HCT116 (cell line): ENCODE results near the gene CLDN5. TPM values are rescaled to one million over a fixed set of nuclear protein-coding genes. Genes with fewer than 3 reads are reported as not detected.
A peak's percentile ranks its signal among the peaks of the same experiment; 100 is the strongest.

ENCODE experiments used
- ATAC-seq: fragments of 200-7000 bp; cut with Tn5 transposase; 2 replicates; pipeline ENCODE4 v1.9.1; 2020; ENCODE audit warnings: mild to moderate bottlenecking, moderate library complexity
- BruUV-seq: library from RNA; stranded (reverse); fragments of 400-500 nt; replicated peaks from 2 replicates; lab custom pipeline; 2021; lab: Mats Ljungman, UMichigan
- CTCF ChIA-PET: fragments of 300-600 bp; sonication (Branson Sonifier 250); formaldehyde crosslinking; loops from one replicate; lab custom pipeline; 2021; ENCODE audit warnings: antibody characterized with exemption; lab: Charles Lee
- POLR2A ChIA-PET: fragments of 300-600, 350-600 bp; sonication (Branson Sonifier 250); formaldehyde crosslinking; loops from one replicate; lab custom pipeline; 2021; ENCODE audit warnings: antibody characterized with exemption; lab: Charles Lee
- RAD21 ChIA-PET, 2 experiments: fragments of 300-600 bp; sonication (Branson Sonifier 250); formaldehyde crosslinking; loops; one replicate each; lab custom pipeline; 2023; ENCODE audit warnings: low total read pairs in 2 of 2; ENCODE audit not compliant: uncharacterized antibody in 2 of 2, unreplicated experiment in 2 of 2, low non-redundant PET in 1 of 2; lab: Charles Lee
- DNase-seq: peaks from one replicate; pipeline ENCODE4 v3.0.0-alpha.2; 2010; ENCODE audit warnings: low read depth, low spot score
- H2AFZ ChIP-seq: fragments of 200-600 bp; shearing (Covaris generic), sonication (generic); 2 replicates; pipeline ENCODE4 v1.6.1; 2017; ENCODE audit warnings: low read depth, mixed run types, mixed read lengths, antibody characterized with exemption, low read length; ENCODE audit not compliant: poor library complexity, severe bottlenecking
- H3K27ac ChIP-seq: 2 replicates; pipeline ENCODE4 v1.5.1; 2012; ENCODE audit warnings: low read depth, low read length
- H3K27me3 ChIP-seq: fragments of 200-600 bp; sonication (generic); 2 replicates; pipeline ENCODE4 v1.6.1; 2016; ENCODE audit warnings: mixed run types, low read length, mixed read lengths; ENCODE audit not compliant: insufficient read depth
- H3K36me3 ChIP-seq, 2 experiments: fragments of 200-500 bp in 1 of 2; fragments of 200-600 bp in 1 of 2; sonication (Bioruptor generic) in 1 of 2; sonication (generic) in 1 of 2; 2 replicates each; pipeline versions ENCODE4 v1.5.1 to v1.6.1; 2014 to 2016; ENCODE audit warnings: low read length in 2 of 2, inconsistent platforms in 1 of 2, mixed read lengths in 1 of 2, mixed run types in 1 of 2; ENCODE audit not compliant: insufficient read depth in 2 of 2, control insufficient read depth in 1 of 2
- H3K4me1 ChIP-seq, 2 experiments: fragments of 200-600 bp in 1 of 2; sonication (generic) in 1 of 2; 2 replicates each; pipeline versions ENCODE4 v1.5.1 to v1.6.1; 2012 to 2017; ENCODE audit warnings: low read length in 2 of 2, inconsistent platforms in 1 of 2, mild to moderate bottlenecking in 1 of 2, mixed read lengths in 1 of 2, mixed run types in 1 of 2, moderate library complexity in 1 of 2; ENCODE audit not compliant: insufficient read depth in 2 of 2, control insufficient read depth in 1 of 2
- H3K4me2 ChIP-seq: fragments of 200-600 bp; sonication (generic); 2 replicates; pipeline ENCODE4 v1.6.1; 2017; ENCODE audit warnings: mixed run types, low read length, mixed read lengths
- H3K4me3 ChIP-seq, 2 experiments: fragments of 200-600 bp in 1 of 2; sonication (generic) in 1 of 2; replicated peaks in 1 of 2; 2 replicates each; pipeline ENCODE4 v1.5.1; 2011 to 2016; ENCODE audit warnings: low read length in 2 of 2, control low read depth in 1 of 2, low read depth in 1 of 2, mild to moderate bottlenecking in 1 of 2, mixed read lengths in 1 of 2, mixed run types in 1 of 2
- H3K79me2 ChIP-seq: fragments of 200-600 bp; sonication (generic); 2 replicates; pipeline ENCODE4 v1.6.1; 2017; ENCODE audit warnings: mild to moderate bottlenecking, mixed run types, low read length, moderate library complexity, mixed read lengths; ENCODE audit not compliant: insufficient read depth
- H3K9ac ChIP-seq: fragments of 200-600 bp; sonication (generic); 2 replicates; pipeline ENCODE4 v1.6.1; 2016; ENCODE audit warnings: low read length, mixed read lengths
- H3K9me2 ChIP-seq: fragments of 200-600 bp; sonication (generic), shearing (Covaris generic); 2 replicates; pipeline ENCODE4 v1.6.1; 2017; ENCODE audit warnings: mixed run types, mild to moderate bottlenecking, moderate library complexity; ENCODE audit not compliant: insufficient read depth
- H3K9me3 ChIP-seq, 2 experiments: fragments of 200-500 bp in 1 of 2; fragments of 200-600 bp in 1 of 2; sonication (Bioruptor generic) in 1 of 2; sonication (generic) in 1 of 2; 2 replicates each; pipeline ENCODE4 v1.6.1; 2014 to 2017; ENCODE audit warnings: low read length in 2 of 2, mixed read lengths in 2 of 2, inconsistent platforms in 1 of 2, low read depth in 1 of 2, mild to moderate bottlenecking in 1 of 2, mixed run types in 1 of 2, moderate library complexity in 1 of 2; ENCODE audit not compliant: control insufficient read depth in 1 of 2, insufficient read depth in 1 of 2
- H4K20me1 ChIP-seq: fragments of 200-600 bp; sonication (generic), shearing (Covaris generic); 2 replicates; pipeline ENCODE4 v1.6.1; 2017; ENCODE audit warnings: mixed run types, mild to moderate bottlenecking, moderate library complexity; ENCODE audit not compliant: insufficient read depth
- CEBPB ChIP-seq: IDR thresholded peaks from 2 replicates; pipeline ENCODE4 v1.6.1; 2012; ENCODE audit warnings: low read depth
- ELF1 ChIP-seq: IDR thresholded peaks from 2 replicates; pipeline ENCODE4 v1.6.1; 2012; ENCODE audit warnings: low read depth, borderline replicate concordance
- EZH2phosphoT487 ChIP-seq: fragments of 200-600 bp; IDR thresholded peaks from 2 replicates; pipeline ENCODE4 v1.6.1; 2018; ENCODE audit warnings: antibody characterized with exemption, borderline replicate concordance
- FOSL1 ChIP-seq: IDR thresholded peaks from 2 replicates; pipeline ENCODE4 v1.6.1; 2012; ENCODE audit warnings: low read depth
- POLR2A ChIP-seq: IDR thresholded peaks from 2 replicates; pipeline ENCODE4 v1.7.0; 2011; ENCODE audit warnings: borderline replicate concordance; ENCODE audit not compliant: insufficient read depth, insufficient read length; ENCODE audit errors: extremely low read depth
- SP1 ChIP-seq: IDR thresholded peaks from 2 replicates; pipeline ENCODE4 v1.6.1; 2012; ENCODE audit warnings: low read depth
- TCF7L2 ChIP-seq: IDR thresholded peaks from 2 replicates; pipeline ENCODE4 v1.7.0; 2011; ENCODE audit warnings: borderline replicate concordance, inconsistent platforms; ENCODE audit not compliant: insufficient read depth, insufficient read length; ENCODE audit errors: extremely low read depth
- ZBTB33 ChIP-seq: IDR thresholded peaks from 2 replicates; pipeline ENCODE4 v1.6.1; 2011; ENCODE audit warnings: mild to moderate bottlenecking, low read length, moderate library complexity; ENCODE audit not compliant: insufficient replicate concordance; ENCODE audit errors: extremely low read depth
- ZNF274 ChIP-seq: fragments of 200-500 bp; sonication (Bioruptor generic); IDR thresholded peaks from 2 replicates; pipeline ENCODE4 v1.6.1; 2014; ENCODE audit warnings: mild to moderate bottlenecking, low read depth, low read length, inconsistent platforms
- intact Hi-C: fragments of 100-400 bp; cut with micrococcal nuclease; formaldehyde crosslinking; loops from 2 replicates; pipeline ENCODE4 v1.10.0; 2022
- total RNA-seq: library from RNA; stranded (reverse); gene quantifications from one replicate; pipeline ENCODE4 v1.2.1, GENCODE V29; 2021; ENCODE audit not compliant: unreplicated experiment
- TF ChIP-seq, protein P1 (sequence below): IDR thresholded peaks from 2 replicates; pipeline ENCODE4 v1.6.1; 2012; ENCODE audit warnings: low read depth
- TF ChIP-seq, protein P2 (sequence below): IDR thresholded peaks from 2 replicates; pipeline ENCODE4 v1.6.1; 2012
- TF ChIP-seq, protein P3 (sequence below), 3 experiments: fragments of 200-600 bp in 1 of 3; sonication (generic) in 1 of 3; IDR thresholded peaks in 2 of 3; conservative IDR thresholded peaks in 1 of 3; 2 replicates each; pipeline ENCODE4 v1.5.1; 2012 to 2017; ENCODE audit warnings: low read depth in 2 of 3, low read length in 2 of 3, antibody characterized with exemption in 1 of 3, borderline replicate concordance in 1 of 3, control low read depth in 1 of 3, mild to moderate bottlenecking in 1 of 3, mixed read lengths in 1 of 3, mixed run types in 1 of 3, moderate library complexity in 1 of 3; ENCODE audit not compliant: insufficient read depth in 1 of 3

Gene CLDN5
- total RNA-seq, 1 experiment from 2014 or later, result 0.32 TPM

DNA sequence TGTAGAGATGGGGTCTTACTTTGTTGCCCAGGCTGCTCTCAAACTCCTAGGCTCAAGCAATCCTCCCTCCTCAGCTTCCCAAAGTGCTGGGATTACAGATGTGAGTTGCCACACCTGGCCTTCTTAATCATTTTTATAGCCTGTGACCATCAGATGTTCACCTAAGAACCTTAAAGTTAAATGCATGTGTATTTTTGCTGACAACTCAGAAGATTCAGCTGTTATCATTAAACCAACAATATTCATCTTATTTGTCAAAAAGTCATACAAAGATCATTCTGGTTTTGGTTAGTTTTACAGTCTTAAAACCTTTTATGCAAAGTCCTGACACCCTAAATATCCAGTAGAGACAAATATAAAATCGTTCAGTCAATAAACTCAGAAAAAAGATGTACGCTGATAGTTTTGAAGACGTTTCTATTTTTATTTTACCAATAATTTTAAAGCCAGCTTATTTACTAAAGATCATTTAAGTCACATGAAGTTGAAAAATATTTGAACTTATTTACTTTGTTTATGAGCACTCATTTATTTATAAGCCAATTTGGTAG is 22.2 kb downstream of the CLDN5 start:
- no peak overlapping the region for H3K4me2 ChIP-seq
- ATAC-seq, result no peak
- CTCF ChIA-PET, result interaction anchor here (1.4 kb wide), 1 partner anchor 202 kb away, joined by 3 read pairs; no protein-coding TSS in a partner anchor
- H3K79me2 ChIP-seq, result no peaks in the 10 kb centered on the region
- no peaks in the 10 kb centered on the region for H3K27me3 ChIP-seq
- no peak for DNase-seq
- H2AFZ ChIP-seq, result no peak overlapping the region
- peaks cover 0 to 20% of the 10 kb centered on the region in 2 experiments; a peak in 2 of 4 replicates for H3K36me3 ChIP-seq
- intact Hi-C loops, result no loop called here
- no peaks in the 10 kb centered on the region for H4K20me1 ChIP-seq
- H3K4me1 ChIP-seq, result no peaks in the 10 kb centered on the region
- TF ChIP-seq EZH2phosphoT487 (no peak), ELF1 (no peak), ZBTB33 (no peak), ZNF274 (no peak), TCF7L2 (no peak), SP1 (no peak), CEBPB (no peak), POLR2A (no peak), FOSL1 (no peak)
- TF ChIP-seq, protein P1, sequence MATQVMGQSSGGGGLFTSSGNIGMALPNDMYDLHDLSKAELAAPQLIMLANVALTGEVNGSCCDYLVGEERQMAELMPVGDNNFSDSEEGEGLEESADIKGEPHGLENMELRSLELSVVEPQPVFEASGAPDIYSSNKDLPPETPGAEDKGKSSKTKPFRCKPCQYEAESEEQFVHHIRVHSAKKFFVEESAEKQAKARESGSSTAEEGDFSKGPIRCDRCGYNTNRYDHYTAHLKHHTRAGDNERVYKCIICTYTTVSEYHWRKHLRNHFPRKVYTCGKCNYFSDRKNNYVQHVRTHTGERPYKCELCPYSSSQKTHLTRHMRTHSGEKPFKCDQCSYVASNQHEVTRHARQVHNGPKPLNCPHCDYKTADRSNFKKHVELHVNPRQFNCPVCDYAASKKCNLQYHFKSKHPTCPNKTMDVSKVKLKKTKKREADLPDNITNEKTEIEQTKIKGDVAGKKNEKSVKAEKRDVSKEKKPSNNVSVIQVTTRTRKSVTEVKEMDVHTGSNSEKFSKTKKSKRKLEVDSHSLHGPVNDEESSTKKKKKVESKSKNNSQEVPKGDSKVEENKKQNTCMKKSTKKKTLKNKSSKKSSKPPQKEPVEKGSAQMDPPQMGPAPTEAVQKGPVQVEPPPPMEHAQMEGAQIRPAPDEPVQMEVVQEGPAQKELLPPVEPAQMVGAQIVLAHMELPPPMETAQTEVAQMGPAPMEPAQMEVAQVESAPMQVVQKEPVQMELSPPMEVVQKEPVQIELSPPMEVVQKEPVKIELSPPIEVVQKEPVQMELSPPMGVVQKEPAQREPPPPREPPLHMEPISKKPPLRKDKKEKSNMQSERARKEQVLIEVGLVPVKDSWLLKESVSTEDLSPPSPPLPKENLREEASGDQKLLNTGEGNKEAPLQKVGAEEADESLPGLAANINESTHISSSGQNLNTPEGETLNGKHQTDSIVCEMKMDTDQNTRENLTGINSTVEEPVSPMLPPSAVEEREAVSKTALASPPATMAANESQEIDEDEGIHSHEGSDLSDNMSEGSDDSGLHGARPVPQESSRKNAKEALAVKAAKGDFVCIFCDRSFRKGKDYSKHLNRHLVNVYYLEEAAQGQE, result no peak
- TF ChIP-seq, protein P2, sequence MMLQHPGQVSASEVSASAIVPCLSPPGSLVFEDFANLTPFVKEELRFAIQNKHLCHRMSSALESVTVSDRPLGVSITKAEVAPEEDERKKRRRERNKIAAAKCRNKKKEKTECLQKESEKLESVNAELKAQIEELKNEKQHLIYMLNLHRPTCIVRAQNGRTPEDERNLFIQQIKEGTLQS, result no peak
- TF ChIP-seq, protein P3, sequence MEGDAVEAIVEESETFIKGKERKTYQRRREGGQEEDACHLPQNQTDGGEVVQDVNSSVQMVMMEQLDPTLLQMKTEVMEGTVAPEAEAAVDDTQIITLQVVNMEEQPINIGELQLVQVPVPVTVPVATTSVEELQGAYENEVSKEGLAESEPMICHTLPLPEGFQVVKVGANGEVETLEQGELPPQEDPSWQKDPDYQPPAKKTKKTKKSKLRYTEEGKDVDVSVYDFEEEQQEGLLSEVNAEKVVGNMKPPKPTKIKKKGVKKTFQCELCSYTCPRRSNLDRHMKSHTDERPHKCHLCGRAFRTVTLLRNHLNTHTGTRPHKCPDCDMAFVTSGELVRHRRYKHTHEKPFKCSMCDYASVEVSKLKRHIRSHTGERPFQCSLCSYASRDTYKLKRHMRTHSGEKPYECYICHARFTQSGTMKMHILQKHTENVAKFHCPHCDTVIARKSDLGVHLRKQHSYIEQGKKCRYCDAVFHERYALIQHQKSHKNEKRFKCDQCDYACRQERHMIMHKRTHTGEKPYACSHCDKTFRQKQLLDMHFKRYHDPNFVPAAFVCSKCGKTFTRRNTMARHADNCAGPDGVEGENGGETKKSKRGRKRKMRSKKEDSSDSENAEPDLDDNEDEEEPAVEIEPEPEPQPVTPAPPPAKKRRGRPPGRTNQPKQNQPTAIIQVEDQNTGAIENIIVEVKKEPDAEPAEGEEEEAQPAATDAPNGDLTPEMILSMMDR (IDR thresholded peaks at IDR 0.05 in 2 of 3, conservative IDR thresholded peaks at IDR 0.05 in 1 of 3; ENCODE audit: borderline replicate concordance in 1 of 3, insufficient read depth in 1 of 3, low read depth in 2 of 3, low read length in 2 of 3), result no peak
- TF ChIP-seq, all 23 proteins: peak for 0
- H3K9ac ChIP-seq, result no peak overlapping the region
- H3K27ac ChIP-seq, result no peak overlapping the region
- H3K4me3 ChIP-seq, result no peak overlapping the region
- BruUV-seq, result TSS peak; percentile 5
- ChIA-PET POLR2A (interaction anchor here (0.6 kb wide), 1 partner anchor 9 kb away, joined by 3 read pairs; no protein-coding TSS in a partner anchor), RAD21 (no interaction called here)
- H3K9me2 ChIP-seq, result no peaks in the 10 kb centered on the region
- H3K9me3 ChIP-seq, result no peaks in the 10 kb centered on the region
